ENCODE data around the gene INSYN1.

INSYN1 gene

DNA sequence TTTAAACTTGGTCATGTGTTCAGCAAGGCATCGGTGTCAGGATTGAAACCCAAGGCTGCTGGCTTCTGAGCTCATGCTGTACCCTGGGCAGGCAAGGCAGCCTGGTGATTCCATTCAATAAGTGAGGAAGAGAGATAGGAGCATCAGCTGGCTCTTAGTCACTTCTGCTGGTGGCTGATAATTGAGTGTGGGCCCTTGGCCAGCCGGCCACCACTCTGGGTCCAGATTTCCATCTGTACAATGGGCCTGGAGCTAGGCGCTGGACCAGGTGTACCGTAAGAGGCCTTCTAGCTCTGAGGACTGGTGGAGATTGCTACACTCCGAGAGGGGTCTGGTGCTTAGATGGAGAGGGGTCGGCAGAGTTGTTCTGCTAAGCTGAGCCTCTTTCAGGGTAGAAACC is 64.7 kb downstream of the INSYN1 start:
- no peaks in the 10 kb centered on the region for H3K9me3 ChIP-seq
- peaks cover 2% of the 10 kb centered on the region; the same call in 1 of the 2 replicates for H3K27me3 ChIP-seq
- no peaks in the 10 kb centered on the region for H3K36me3 ChIP-seq
- peaks cover 19% of the 10 kb centered on the region for H3K4me1 ChIP-seq
- TF ChIP-seq, protein P1, sequence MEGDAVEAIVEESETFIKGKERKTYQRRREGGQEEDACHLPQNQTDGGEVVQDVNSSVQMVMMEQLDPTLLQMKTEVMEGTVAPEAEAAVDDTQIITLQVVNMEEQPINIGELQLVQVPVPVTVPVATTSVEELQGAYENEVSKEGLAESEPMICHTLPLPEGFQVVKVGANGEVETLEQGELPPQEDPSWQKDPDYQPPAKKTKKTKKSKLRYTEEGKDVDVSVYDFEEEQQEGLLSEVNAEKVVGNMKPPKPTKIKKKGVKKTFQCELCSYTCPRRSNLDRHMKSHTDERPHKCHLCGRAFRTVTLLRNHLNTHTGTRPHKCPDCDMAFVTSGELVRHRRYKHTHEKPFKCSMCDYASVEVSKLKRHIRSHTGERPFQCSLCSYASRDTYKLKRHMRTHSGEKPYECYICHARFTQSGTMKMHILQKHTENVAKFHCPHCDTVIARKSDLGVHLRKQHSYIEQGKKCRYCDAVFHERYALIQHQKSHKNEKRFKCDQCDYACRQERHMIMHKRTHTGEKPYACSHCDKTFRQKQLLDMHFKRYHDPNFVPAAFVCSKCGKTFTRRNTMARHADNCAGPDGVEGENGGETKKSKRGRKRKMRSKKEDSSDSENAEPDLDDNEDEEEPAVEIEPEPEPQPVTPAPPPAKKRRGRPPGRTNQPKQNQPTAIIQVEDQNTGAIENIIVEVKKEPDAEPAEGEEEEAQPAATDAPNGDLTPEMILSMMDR (IDR thresholded peaks at IDR 0.05; ENCODE audit: low read depth, low read length): no peak
- DNase-seq: peak; percentile 32
- H3K4me3 ChIP-seq (ENCODE audit: low read depth, low read length): no peak overlapping the region

DNA sequence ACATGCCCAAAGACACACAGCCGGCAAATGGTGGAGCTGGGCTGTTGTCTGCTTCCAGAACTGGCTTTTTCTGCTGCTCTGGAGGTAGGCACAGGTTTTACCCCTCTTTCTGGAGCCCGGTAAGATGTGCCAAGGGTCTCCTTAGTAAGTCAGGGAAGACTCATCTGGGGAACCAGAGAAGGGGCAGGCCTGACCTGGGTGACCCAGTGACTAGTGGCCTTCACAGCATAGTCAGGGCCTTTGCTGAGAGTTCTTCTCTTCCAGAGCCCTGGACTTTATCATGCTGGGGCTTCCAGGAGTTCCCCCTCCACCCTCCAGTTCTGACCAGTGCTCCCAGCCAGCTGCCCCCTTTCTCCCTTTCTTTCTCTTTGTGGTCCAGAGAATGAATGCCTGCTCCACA is 65.8 kb downstream of the INSYN1 start:
- Histone ChIP-seq H3K4me3 (ENCODE audit: low read depth, low read length) (no peak overlapping the region), H3K4me1 (peaks cover 21% of the 10 kb centered on the region)

DNA sequence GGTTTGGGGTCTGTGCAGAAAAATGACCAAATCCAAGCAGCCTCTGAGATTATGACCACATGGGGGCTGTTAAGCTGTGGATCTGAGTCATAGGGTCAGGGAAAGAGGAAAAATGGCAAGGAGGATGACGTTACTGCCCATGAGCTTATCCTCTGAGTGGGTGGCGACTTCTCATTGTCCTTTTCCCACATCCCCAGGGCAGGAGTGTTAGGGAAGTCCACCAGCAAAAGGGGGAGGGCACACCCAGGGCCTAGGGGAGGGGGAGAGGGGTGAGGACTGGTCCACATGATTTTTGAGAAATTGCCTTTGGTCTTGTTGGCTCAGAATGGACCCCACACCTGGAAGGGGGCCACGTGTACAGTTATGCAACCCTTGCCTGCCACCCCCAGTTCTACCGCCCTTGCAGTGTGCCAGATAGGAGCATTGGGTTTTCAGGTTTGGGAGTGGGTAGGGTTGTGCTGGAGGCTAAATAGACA is 66.3 kb downstream of the INSYN1 start:
- TF ChIP-seq, protein P1 (IDR thresholded peaks at IDR 0.05; ENCODE audit: low read depth, low read length): no peak
- no peak for DNase-seq
- Histone ChIP-seq H3K4me1 (peaks cover 21% of the 10 kb centered on the region), H3K36me3 (no peaks in the 10 kb centered on the region), H3K4me3 (ENCODE audit: low read depth, low read length) (no peak overlapping the region), H3K27me3 (peaks cover 3% of the 10 kb centered on the region; the same call in 1 of the 2 replicates), H3K9me3 (no peaks in the 10 kb centered on the region)

More for the DNA sequence above, 65.8 kb downstream of the INSYN1 start:
- no peaks in the 10 kb centered on the region for H3K36me3 ChIP-seq
- TF ChIP-seq, protein P1 (IDR thresholded peaks at IDR 0.05; ENCODE audit: low read depth, low read length): no peak
- DNase-seq: no peak
- H3K27me3 ChIP-seq: peaks cover 3% of the 10 kb centered on the region; the same call in 1 of the 2 replicates
- no peaks in the 10 kb centered on the region for H3K9me3 ChIP-seq

GRCh38 chr15:73685981-73686380 is 67.2 kb downstream of the INSYN1 start:
- H3K36me3 ChIP-seq: no peaks in the 10 kb centered on the region

More at GRCh38 chr15:73685981-73686380, 67.2 kb downstream of the INSYN1 start:
- H3K4me1 ChIP-seq: peaks cover 21% of the 10 kb centered on the region
- no peaks in the 10 kb centered on the region for H3K9me3 ChIP-seq
- DNase-seq: no peak
- TF ChIP-seq, protein P1 (IDR thresholded peaks at IDR 0.05; ENCODE audit: low read depth, low read length): no peak
- peak overlapping the region; percentile 84 for H3K4me3 ChIP-seq (ENCODE audit: low read depth, low read length)
- H3K27me3 ChIP-seq: peaks cover 3% of the 10 kb centered on the region; the same call in 1 of the 2 replicates

Measured in BE2C (cell line).